GM21528 (cell line): ENCODE results near the gene UPF1.

Experiments
- ATAC-seq: cut with Tn5 transposase; IDR thresholded peaks from one replicate; pipeline ENCODE4 v1.9.1; 2021; ENCODE audit warnings: mild to moderate bottlenecking, moderate library complexity; ENCODE audit not compliant: unreplicated experiment, low FRiP score

UPF1 gene

GRCh38 chr19:18853755-18854427 lies 22.1 kb downstream of the UPF1 start:
- no peak for ATAC-seq

- ATAC-seq = no peak
These were observed 23.2 kb downstream of the UPF1 start for GRCh38 chr19:18854982-18855381.

- no peak for ATAC-seq
These were observed 24.1 kb downstream of the UPF1 start for GRCh38 chr19:18855647-18856384.

- ATAC-seq = no peak
These were observed 24.8 kb downstream of the UPF1 start for GRCh38 chr19:18856385-18857126.

GRCh38 chr19:18857223-18857622 lies 25.5 kb downstream of the UPF1 start:
- no peak for ATAC-seq

- no peak for ATAC-seq
These were observed 27.3 kb downstream of the UPF1 start for GRCh38 chr19:18858906-18859646.

GRCh38 chr19:18859676-18860301 lies 28.0 kb downstream of the UPF1 start:
- no peak for ATAC-seq

- no peak for ATAC-seq
These were observed 28.5 kb downstream of the UPF1 start for GRCh38 chr19:18860302-18860700.

GRCh38 chr19:18860725-18861124 lies 29.0 kb downstream of the UPF1 start:
- ATAC-seq = no peak

GRCh38 chr19:18861235-18861634 lies 29.5 kb downstream of the UPF1 start:
- ATAC-seq = no peak

GRCh38 chr19:18861917-18862316 lies 30.2 kb downstream of the UPF1 start:
- ATAC-seq = no peak

- ATAC-seq = no peak
These were observed 31.4 kb downstream of the UPF1 start for GRCh38 chr19:18862976-18863842.

GRCh38 chr19:18863843-18864362 lies 32.1 kb downstream of the UPF1 start:
- ATAC-seq = no peak

GRCh38 chr19:18865106-18865972 lies 33.6 kb downstream of the UPF1 start:
- ATAC-seq = no peak

GRCh38 chr19:18865973-18866799 lies 34.4 kb downstream of the UPF1 start:
- ATAC-seq = no peak

GRCh38 chr19:18866800-18867123 lies 35.0 kb downstream of the UPF1 start:
- no peak for ATAC-seq

- no peak for ATAC-seq
These were observed 35.4 kb downstream of the UPF1 start for GRCh38 chr19:18867199-18867598.

GRCh38 chr19:18867751-18868150 lies 36.0 kb downstream of the UPF1 start:
- no peak for ATAC-seq
